H1 (cell line): ENCODE results near the gene CDC45.

ENCODE experiments used
- EZH2 ChIP-seq: fragments of 200-600 bp; sonication (generic); IDR thresholded peaks from 2 replicates; pipeline ENCODE4 v1.7.1; 2012; ENCODE audit warnings: low read depth, mild to moderate bottlenecking, moderate library complexity, low read length, inconsistent platforms; ENCODE audit not compliant: severe bottlenecking
- MAFK ChIP-seq: IDR thresholded peaks from 2 replicates; pipeline ENCODE4 v1.6.1; 2012; ENCODE audit warnings: low read depth, mild to moderate bottlenecking, improper control_type of control experiment, low read length
- POLR2AphosphoS5 ChIP-seq: IDR thresholded peaks from 2 replicates; pipeline ENCODE4 v1.6.1; 2011; ENCODE audit warnings: low read depth, low read length
- RFX5 ChIP-seq: IDR thresholded peaks from 2 replicates; pipeline ENCODE4 v1.6.1; 2011; ENCODE audit warnings: low read depth, low read length, improper control_type of control experiment, borderline replicate concordance
- RXRA ChIP-seq: IDR thresholded peaks from 2 replicates; pipeline ENCODE4 v1.6.1; 2011; ENCODE audit warnings: low read depth, mild to moderate bottlenecking, low read length, moderate library complexity; ENCODE audit not compliant: insufficient read depth
- TCF12 ChIP-seq: IDR thresholded peaks from 2 replicates; pipeline ENCODE4 v1.6.1; 2011; ENCODE audit warnings: low read depth, mild to moderate bottlenecking, low read length
- YY1 ChIP-seq: IDR thresholded peaks from 2 replicates; pipeline ENCODE4 v1.6.1; 2011; ENCODE audit warnings: low read depth, mild to moderate bottlenecking, low read length
- TF ChIP-seq, protein P1 (sequence below): IDR thresholded peaks from 2 replicates; pipeline ENCODE4 v1.6.1; 2011; ENCODE audit warnings: low read depth, mild to moderate bottlenecking, low read length; ENCODE audit not compliant: insufficient read depth
- TF ChIP-seq, protein P2 (sequence below): IDR thresholded peaks from 2 replicates; pipeline ENCODE4 v1.6.1; 2012; ENCODE audit warnings: inconsistent platforms
- TF ChIP-seq, protein P3 (sequence below), 3 experiments: IDR thresholded peaks; 1 replicate in 2 of 3; 2 replicates in 1 of 3; pipeline versions ENCODE4 v1.5.1 to v1.6.1; 2011; ENCODE audit warnings: low read length in 3 of 3, mild to moderate bottlenecking in 3 of 3, inconsistent platforms in 2 of 3, low read depth in 1 of 3, moderate library complexity in 1 of 3; ENCODE audit not compliant: insufficient read depth in 1 of 3; ENCODE audit errors: control extremely low read depth in 1 of 3

DNA sequence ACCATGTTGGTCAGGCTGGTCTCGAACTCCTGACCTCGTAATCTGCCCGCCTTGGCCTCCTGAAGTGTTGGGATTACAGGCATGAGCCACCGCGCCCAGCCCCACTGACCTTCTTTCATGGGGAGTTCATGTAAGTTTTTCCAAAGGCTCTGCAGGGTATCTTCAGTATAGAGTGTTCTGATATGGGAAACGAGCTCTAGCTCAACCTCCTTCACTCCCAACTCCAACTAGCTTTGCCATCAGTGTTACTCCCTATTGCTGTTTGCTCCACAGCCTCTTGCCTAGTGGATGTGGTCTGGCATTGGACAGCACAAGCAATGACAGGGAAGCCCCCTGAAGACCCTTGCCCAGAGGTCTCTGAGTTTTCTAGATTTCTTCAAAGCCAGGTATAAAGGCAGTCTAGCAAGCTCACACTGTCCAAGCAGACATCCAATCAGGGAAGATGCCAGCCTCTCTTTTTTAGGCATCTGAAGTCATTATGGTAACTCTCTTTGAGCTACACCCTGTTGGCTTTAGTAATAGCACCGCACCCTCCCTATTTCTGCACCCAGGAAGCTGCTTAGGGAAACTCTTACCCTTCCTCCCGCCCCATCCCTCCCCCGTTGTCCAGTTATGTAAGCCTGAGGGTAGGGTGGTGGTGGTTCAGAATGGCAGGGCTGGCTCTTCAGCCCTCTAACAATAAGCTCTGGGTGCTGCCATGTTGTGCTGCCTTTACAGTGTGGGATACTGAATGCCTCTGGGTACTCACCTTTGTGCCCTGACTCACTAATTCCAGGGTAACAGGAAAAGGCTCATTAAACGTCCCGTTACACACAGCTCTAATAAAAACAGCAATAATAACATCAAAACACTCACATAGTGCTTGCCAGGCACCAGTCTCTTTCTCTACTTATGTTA, 85.9 kb downstream of the CDC45 start:
- TF ChIP-seq, protein P1, sequence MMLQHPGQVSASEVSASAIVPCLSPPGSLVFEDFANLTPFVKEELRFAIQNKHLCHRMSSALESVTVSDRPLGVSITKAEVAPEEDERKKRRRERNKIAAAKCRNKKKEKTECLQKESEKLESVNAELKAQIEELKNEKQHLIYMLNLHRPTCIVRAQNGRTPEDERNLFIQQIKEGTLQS: no peak
- TF ChIP-seq MAFK (no peak), EZH2 (no peak), YY1 (no peak), RFX5 (no peak), RXRA (no peak), TCF12 (no peak), POLR2AphosphoS5 (no peak)
- TF ChIP-seq, protein P2, sequence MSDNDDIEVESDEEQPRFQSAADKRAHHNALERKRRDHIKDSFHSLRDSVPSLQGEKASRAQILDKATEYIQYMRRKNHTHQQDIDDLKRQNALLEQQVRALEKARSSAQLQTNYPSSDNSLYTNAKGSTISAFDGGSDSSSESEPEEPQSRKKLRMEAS: no peak
- TF ChIP-seq, protein P3, sequence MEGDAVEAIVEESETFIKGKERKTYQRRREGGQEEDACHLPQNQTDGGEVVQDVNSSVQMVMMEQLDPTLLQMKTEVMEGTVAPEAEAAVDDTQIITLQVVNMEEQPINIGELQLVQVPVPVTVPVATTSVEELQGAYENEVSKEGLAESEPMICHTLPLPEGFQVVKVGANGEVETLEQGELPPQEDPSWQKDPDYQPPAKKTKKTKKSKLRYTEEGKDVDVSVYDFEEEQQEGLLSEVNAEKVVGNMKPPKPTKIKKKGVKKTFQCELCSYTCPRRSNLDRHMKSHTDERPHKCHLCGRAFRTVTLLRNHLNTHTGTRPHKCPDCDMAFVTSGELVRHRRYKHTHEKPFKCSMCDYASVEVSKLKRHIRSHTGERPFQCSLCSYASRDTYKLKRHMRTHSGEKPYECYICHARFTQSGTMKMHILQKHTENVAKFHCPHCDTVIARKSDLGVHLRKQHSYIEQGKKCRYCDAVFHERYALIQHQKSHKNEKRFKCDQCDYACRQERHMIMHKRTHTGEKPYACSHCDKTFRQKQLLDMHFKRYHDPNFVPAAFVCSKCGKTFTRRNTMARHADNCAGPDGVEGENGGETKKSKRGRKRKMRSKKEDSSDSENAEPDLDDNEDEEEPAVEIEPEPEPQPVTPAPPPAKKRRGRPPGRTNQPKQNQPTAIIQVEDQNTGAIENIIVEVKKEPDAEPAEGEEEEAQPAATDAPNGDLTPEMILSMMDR (IDR thresholded peaks at IDR 0.05; ENCODE audit: control extremely low read depth in 1 of 3, insufficient read depth in 1 of 3, low read depth in 1 of 3, low read length in 3 of 3): no peak
